HepG2 (cell line): Measurements from ENCODE around the gene CNMD.

ENCODE experiments used
- ETS1 ChIP-seq: sonication (generic); formaldehyde crosslinking; IDR thresholded peaks from 2 replicates; pipeline ENCODE4 v1.4.0; 2020; ENCODE audit warnings: missing genetic modification reagents
- EZH2 ChIP-seq: conservative IDR thresholded peaks from 2 replicates; pipeline ENCODE4 v1.6.1; 2012; ENCODE audit warnings: mild to moderate bottlenecking, low read depth, low read length, moderate library complexity
- POLR2AphosphoS5 ChIP-seq: IDR thresholded peaks from 2 replicates; pipeline ENCODE4 v1.6.1; 2012; ENCODE audit warnings: low read depth, low read length
- RAD21 ChIP-seq: fragments of 450-650 bp; formaldehyde crosslinking; IDR thresholded peaks from 2 replicates; pipeline ENCODE4 v1.5.0; 2020; ENCODE audit warnings: mild to moderate bottlenecking
- SSRP1 ChIP-seq: IDR thresholded peaks from 2 replicates; pipeline ENCODE4 v1.6.1; 2016; ENCODE audit warnings: control low read depth
- ZNF12 ChIP-seq: sonication (generic); formaldehyde crosslinking; IDR thresholded peaks from 2 replicates; pipeline ENCODE4 v1.5.0; 2020; ENCODE audit warnings: missing genetic modification reagents
- ZNF253 ChIP-seq: sonication (generic); formaldehyde crosslinking; IDR thresholded peaks from 2 replicates; pipeline ENCODE4 v1.8.0; 2022; ENCODE audit warnings: mild to moderate bottlenecking, missing genetic modification reagents, borderline replicate concordance
- ZNF678 ChIP-seq: sonication (generic); formaldehyde crosslinking; IDR thresholded peaks from 2 replicates; pipeline ENCODE4 v1.4.0; 2020; ENCODE audit warnings: mild to moderate bottlenecking, missing genetic modification reagents

- TF ChIP-seq ZNF678 (no peak), EZH2 (no peak), ETS1 (no peak), ZNF253 (CRISPR knock-in tag) (no peak), SSRP1 (CRISPR knock-in tag) (no peak), ZNF12 (no peak), POLR2AphosphoS5 (no peak), RAD21 (CRISPR knock-in tag) (no peak)
Observed at GRCh38 chr13:52734075-52734623, 5.5 kb downstream of the CNMD start.
